Measurements from ENCODE around the gene TRIM63.

DNA sequence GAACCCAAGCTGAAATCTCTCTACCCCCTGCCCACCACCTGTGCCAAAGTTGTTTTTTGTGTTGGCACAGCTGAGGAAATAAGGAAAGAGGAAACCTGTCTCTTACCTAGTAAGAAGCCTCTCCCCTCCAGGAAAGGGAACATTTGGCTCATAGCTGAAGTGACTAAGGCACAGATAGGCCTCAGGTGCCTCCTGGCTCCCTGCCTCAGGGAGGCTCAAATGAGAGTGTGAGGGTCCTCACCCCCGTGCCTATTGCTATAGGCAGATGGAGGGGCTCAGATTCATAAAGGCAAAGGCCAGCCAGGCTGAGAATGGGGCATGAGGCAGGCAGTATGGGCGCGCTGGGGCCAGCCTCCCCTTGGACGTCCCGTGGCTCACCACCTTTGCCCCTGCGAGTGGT is 29.0 kb downstream of the TRIM63 start:
- TF ChIP-seq, protein P1, sequence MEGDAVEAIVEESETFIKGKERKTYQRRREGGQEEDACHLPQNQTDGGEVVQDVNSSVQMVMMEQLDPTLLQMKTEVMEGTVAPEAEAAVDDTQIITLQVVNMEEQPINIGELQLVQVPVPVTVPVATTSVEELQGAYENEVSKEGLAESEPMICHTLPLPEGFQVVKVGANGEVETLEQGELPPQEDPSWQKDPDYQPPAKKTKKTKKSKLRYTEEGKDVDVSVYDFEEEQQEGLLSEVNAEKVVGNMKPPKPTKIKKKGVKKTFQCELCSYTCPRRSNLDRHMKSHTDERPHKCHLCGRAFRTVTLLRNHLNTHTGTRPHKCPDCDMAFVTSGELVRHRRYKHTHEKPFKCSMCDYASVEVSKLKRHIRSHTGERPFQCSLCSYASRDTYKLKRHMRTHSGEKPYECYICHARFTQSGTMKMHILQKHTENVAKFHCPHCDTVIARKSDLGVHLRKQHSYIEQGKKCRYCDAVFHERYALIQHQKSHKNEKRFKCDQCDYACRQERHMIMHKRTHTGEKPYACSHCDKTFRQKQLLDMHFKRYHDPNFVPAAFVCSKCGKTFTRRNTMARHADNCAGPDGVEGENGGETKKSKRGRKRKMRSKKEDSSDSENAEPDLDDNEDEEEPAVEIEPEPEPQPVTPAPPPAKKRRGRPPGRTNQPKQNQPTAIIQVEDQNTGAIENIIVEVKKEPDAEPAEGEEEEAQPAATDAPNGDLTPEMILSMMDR (conservative IDR thresholded peaks at IDR 0.05 in 1 of 2, IDR thresholded peaks at IDR 0.05 in 1 of 2; ENCODE audit: low read depth in 1 of 2, low read length in 2 of 2): no peak
- no peak for TF ChIP-seq EZH2 (IDR thresholded peaks at IDR 0.05; ENCODE audit: low read length, missing control alignments)
